Prostate gland (tissue), 2 donors: Measurements from ENCODE around the gene SELENOH.

Source experiments
- POLR2A ChIP-seq: fragments of 450-650 bp; IDR thresholded peaks from one replicate; pipeline ENCODE4 v1.6.1; 2016; ENCODE audit warnings: antibody characterized with exemption, mild to moderate bottlenecking
- POLR2AphosphoS5 ChIP-seq: sonication (generic); formaldehyde crosslinking; IDR thresholded peaks from one replicate; pipeline ENCODE4 v1.6.1; 2017; ENCODE audit warnings: antibody characterized with exemption
- TF ChIP-seq, protein P1 (sequence below), 4 experiments: fragments of 200-600 bp in 2 of 4; fragments of 450-650 bp in 2 of 4; sonication (generic) in 2 of 4; IDR thresholded peaks; 1 replicate in 3 of 4; 2 replicates in 1 of 4; pipeline ENCODE4 v1.5.1; 2016 to 2019; ENCODE audit warnings: antibody characterized with exemption in 4 of 4, mild to moderate bottlenecking in 2 of 4, moderate library complexity in 2 of 4

DNA sequence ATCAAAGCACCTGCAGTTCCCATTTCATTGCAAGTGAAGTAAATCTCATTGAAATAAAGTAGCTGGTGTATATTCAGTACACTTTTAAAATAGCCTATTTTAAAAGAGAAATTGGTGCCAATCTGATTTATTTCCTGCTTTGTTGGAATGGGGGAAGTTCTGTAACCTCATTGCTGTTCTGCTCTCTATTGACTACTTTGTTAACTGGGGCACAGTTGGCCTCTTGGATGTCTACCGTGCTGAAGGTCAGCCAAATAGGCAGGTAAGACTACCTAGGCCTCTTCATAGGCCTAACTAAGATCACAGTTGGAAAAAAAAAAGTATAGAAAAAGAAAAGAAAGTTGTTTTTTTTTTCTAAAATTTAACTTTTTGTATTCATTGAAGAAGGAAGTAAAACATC lies 29.5 kb downstream of the SELENOH start:
- no peak for TF ChIP-seq POLR2AphosphoS5
- TF ChIP-seq, protein P1, sequence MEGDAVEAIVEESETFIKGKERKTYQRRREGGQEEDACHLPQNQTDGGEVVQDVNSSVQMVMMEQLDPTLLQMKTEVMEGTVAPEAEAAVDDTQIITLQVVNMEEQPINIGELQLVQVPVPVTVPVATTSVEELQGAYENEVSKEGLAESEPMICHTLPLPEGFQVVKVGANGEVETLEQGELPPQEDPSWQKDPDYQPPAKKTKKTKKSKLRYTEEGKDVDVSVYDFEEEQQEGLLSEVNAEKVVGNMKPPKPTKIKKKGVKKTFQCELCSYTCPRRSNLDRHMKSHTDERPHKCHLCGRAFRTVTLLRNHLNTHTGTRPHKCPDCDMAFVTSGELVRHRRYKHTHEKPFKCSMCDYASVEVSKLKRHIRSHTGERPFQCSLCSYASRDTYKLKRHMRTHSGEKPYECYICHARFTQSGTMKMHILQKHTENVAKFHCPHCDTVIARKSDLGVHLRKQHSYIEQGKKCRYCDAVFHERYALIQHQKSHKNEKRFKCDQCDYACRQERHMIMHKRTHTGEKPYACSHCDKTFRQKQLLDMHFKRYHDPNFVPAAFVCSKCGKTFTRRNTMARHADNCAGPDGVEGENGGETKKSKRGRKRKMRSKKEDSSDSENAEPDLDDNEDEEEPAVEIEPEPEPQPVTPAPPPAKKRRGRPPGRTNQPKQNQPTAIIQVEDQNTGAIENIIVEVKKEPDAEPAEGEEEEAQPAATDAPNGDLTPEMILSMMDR (IDR thresholded peaks at IDR 0.05) = no peak
- no peak for TF ChIP-seq POLR2A
